Karpas-422 (cell line): ENCODE results near the gene SELENON. TPM values are rescaled to one million over a fixed set of nuclear protein-coding genes. Genes with fewer than 3 reads are reported as not detected.

ENCODE experiments used
- DNase-seq: peaks from one replicate; pipeline ENCODE4 v3.0.0-alpha.2; 2015
- H2AFZ ChIP-seq: fragments of 200-600 bp; sonication (generic); 2 replicates; pipeline ENCODE4 v1.6.1; 2014; ENCODE audit warnings: antibody characterized with exemption, low read length, mixed read lengths
- H3K27ac ChIP-seq: fragments of 200-600 bp; sonication (generic); 2 replicates; pipeline ENCODE4 v1.5.1; 2014; ENCODE audit warnings: mild to moderate bottlenecking, low read length, moderate library complexity
- H3K27me3 ChIP-seq: fragments of 200-600 bp; sonication (generic); 2 replicates; pipeline ENCODE4 v1.6.1; 2014; ENCODE audit warnings: low read length, mixed read lengths
- H3K36me3 ChIP-seq: fragments of 200-600 bp; sonication (generic); 2 replicates; pipeline ENCODE4 v1.6.1; 2014; ENCODE audit warnings: low read length, mixed read lengths; ENCODE audit not compliant: insufficient read depth
- H3K4me1 ChIP-seq: fragments of 200-600 bp; sonication (generic); 2 replicates; pipeline ENCODE4 v1.6.1; 2014; ENCODE audit warnings: mild to moderate bottlenecking, low read length, mixed read lengths
- H3K4me2 ChIP-seq: fragments of 200-600 bp; sonication (generic); 2 replicates; pipeline ENCODE4 v1.6.1; 2014; ENCODE audit warnings: low read length, low read depth, mild to moderate bottlenecking; ENCODE audit not compliant: poor library complexity, severe bottlenecking
- H3K4me3 ChIP-seq: fragments of 200-600 bp; sonication (generic); 2 replicates; pipeline ENCODE4 v1.5.1; 2014; ENCODE audit warnings: mild to moderate bottlenecking, antibody characterized with exemption, low read length, mixed read lengths
- H3K79me2 ChIP-seq: fragments of 200-600 bp; sonication (generic); 2 replicates; pipeline ENCODE4 v1.6.1; 2014; ENCODE audit warnings: mild to moderate bottlenecking, low read length, mixed read lengths
- H3K9ac ChIP-seq: fragments of 200-600 bp; sonication (generic); 2 replicates; pipeline ENCODE4 v1.6.0; 2014; ENCODE audit warnings: low read length
- H3K9me2 ChIP-seq: fragments of 200-600 bp; sonication (generic), shearing (Covaris generic); replicated peaks from 2 replicates; pipeline ENCODE4 v1.6.0; 2014; ENCODE audit warnings: mild to moderate bottlenecking, low read length, moderate library complexity; ENCODE audit not compliant: insufficient read depth
- H3K9me3 ChIP-seq: fragments of 300-700, 200-600 bp; sonication (generic); 2 replicates; pipeline ENCODE4 v1.6.1; 2014; ENCODE audit warnings: low read length, mixed read lengths
- H4K20me1 ChIP-seq: fragments of 200-600 bp; sonication (generic); 2 replicates; pipeline ENCODE4 v1.6.1; 2014; ENCODE audit warnings: mild to moderate bottlenecking, antibody characterized with exemption, low read length, low read depth; ENCODE audit not compliant: insufficient read depth
- total RNA-seq: library from RNA; depleted of rRNA; stranded (reverse); fragments of >200 nt; shearing (Covaris generic); gene quantifications from 2 replicates; pipeline ENCODE4 v1.2.3, GENCODE V29; 2014; ENCODE audit warnings: low replicate concordance

Gene SELENON
- total RNA-seq, 1 experiment from 2014 or later, result 5.1 TPM

GRCh38 chr1:25785333-25786067 is 14.5 kb upstream of the SELENON start:
- Histone ChIP-seq H3K9ac (no peak overlapping the region), H4K20me1 (no peaks in the 10 kb centered on the region), H3K27ac (no peak overlapping the region), H3K79me2 (no peaks in the 10 kb centered on the region), H3K4me3 (no peak overlapping the region), H3K4me2 (no peak overlapping the region), H2AFZ (no peak overlapping the region), H3K9me3 (no peaks in the 10 kb centered on the region), H3K9me2 (no peaks in the 10 kb centered on the region), H3K4me1 (no peaks in the 10 kb centered on the region), H3K27me3 (no peaks in the 10 kb centered on the region), H3K36me3 (no peaks in the 10 kb centered on the region)
- no peak for DNase-seq

GRCh38 chr1:25786887-25787759 is 12.9 kb upstream of the SELENON start:
- no peak overlapping the region for H3K9ac ChIP-seq
- H3K27me3 ChIP-seq, result no peaks in the 10 kb centered on the region
- H3K9me3 ChIP-seq, result no peaks in the 10 kb centered on the region
- no peaks in the 10 kb centered on the region for H3K9me2 ChIP-seq
- no peak overlapping the region for H3K4me2 ChIP-seq
- DNase-seq, result no peak
- H4K20me1 ChIP-seq, result no peaks in the 10 kb centered on the region
- H3K36me3 ChIP-seq, result no peaks in the 10 kb centered on the region
- no peak overlapping the region for H3K27ac ChIP-seq
- no peak overlapping the region for H3K4me3 ChIP-seq
- no peaks in the 10 kb centered on the region for H3K4me1 ChIP-seq
- no peaks in the 10 kb centered on the region for H3K79me2 ChIP-seq
- H2AFZ ChIP-seq, result no peak overlapping the region

- DNase-seq, result no peak
- H3K4me2 ChIP-seq, result no peak overlapping the region
- H3K36me3 ChIP-seq, result no peaks in the 10 kb centered on the region
- no peak overlapping the region for H3K9ac ChIP-seq
- H3K27ac ChIP-seq, result no peak overlapping the region
- no peaks in the 10 kb centered on the region for H3K79me2 ChIP-seq
- H3K4me1 ChIP-seq, result no peaks in the 10 kb centered on the region
- H3K9me2 ChIP-seq, result no peaks in the 10 kb centered on the region
- no peaks in the 10 kb centered on the region for H3K27me3 ChIP-seq
- H3K4me3 ChIP-seq, result no peak overlapping the region
- no peak overlapping the region for H2AFZ ChIP-seq
- H4K20me1 ChIP-seq, result no peaks in the 10 kb centered on the region
- H3K9me3 ChIP-seq, result no peaks in the 10 kb centered on the region
Measured at GRCh38 chr1:25787760-25788166, 12.2 kb upstream of the SELENON start.

GRCh38 chr1:25790472-25790871 is 9.5 kb upstream of the SELENON start:
- DNase-seq, result no peak
- H2AFZ ChIP-seq, result no peak overlapping the region
- no peaks in the 10 kb centered on the region for H3K79me2 ChIP-seq
- H3K9me2 ChIP-seq, result no peaks in the 10 kb centered on the region
- no peak overlapping the region for H3K4me2 ChIP-seq
- no peaks in the 10 kb centered on the region for H3K4me1 ChIP-seq
- no peak overlapping the region for H3K4me3 ChIP-seq
- no peaks in the 10 kb centered on the region for H4K20me1 ChIP-seq
- H3K9me3 ChIP-seq, result no peaks in the 10 kb centered on the region
- no peak overlapping the region for H3K27ac ChIP-seq
- no peaks in the 10 kb centered on the region for H3K36me3 ChIP-seq
- no peak overlapping the region for H3K9ac ChIP-seq
- H3K27me3 ChIP-seq, result no peaks in the 10 kb centered on the region

- Histone ChIP-seq H3K27ac (no peak overlapping the region), H3K9me2 (no peaks in the 10 kb centered on the region), H4K20me1 (no peaks in the 10 kb centered on the region), H3K9ac (no peak overlapping the region), H3K27me3 (no peaks in the 10 kb centered on the region), H3K4me2 (no peak overlapping the region), H3K4me3 (no peak overlapping the region), H3K4me1 (no peaks in the 10 kb centered on the region), H2AFZ (no peak overlapping the region), H3K79me2 (no peaks in the 10 kb centered on the region), H3K9me3 (no peaks in the 10 kb centered on the region), H3K36me3 (no peaks in the 10 kb centered on the region)
- DNase-seq, result no peak
Measured at GRCh38 chr1:25792115-25792514, 7.9 kb upstream of the SELENON start.

GRCh38 chr1:25793585-25794170 is 6.3 kb upstream of the SELENON start:
- no peak overlapping the region for H3K4me3 ChIP-seq
- H3K36me3 ChIP-seq, result no peaks in the 10 kb centered on the region
- no peaks in the 10 kb centered on the region for H3K9me3 ChIP-seq
- H3K79me2 ChIP-seq, result no peaks in the 10 kb centered on the region
- no peak overlapping the region for H3K9ac ChIP-seq
- no peak for DNase-seq
- no peaks in the 10 kb centered on the region for H3K27me3 ChIP-seq
- H3K9me2 ChIP-seq, result no peaks in the 10 kb centered on the region
- no peak overlapping the region for H3K27ac ChIP-seq
- no peaks in the 10 kb centered on the region for H3K4me1 ChIP-seq
- H3K4me2 ChIP-seq, result no peak overlapping the region
- 0 out of 2 replicates have a peak, but pooled peaks cover 1% of the 10 kb centered on the region for H4K20me1 ChIP-seq
- H2AFZ ChIP-seq, result no peak overlapping the region

- H3K9ac ChIP-seq, result no peak overlapping the region
- no peak overlapping the region for H3K4me3 ChIP-seq
- H3K9me3 ChIP-seq, result no peaks in the 10 kb centered on the region
- H2AFZ ChIP-seq, result no peak overlapping the region
- H4K20me1 ChIP-seq, result 0 out of 2 replicates have a peak, but pooled peaks cover 3% of the 10 kb centered on the region
- H3K36me3 ChIP-seq, result no peaks in the 10 kb centered on the region
- no peaks in the 10 kb centered on the region for H3K27me3 ChIP-seq
- DNase-seq, result no peak
- no peaks in the 10 kb centered on the region for H3K9me2 ChIP-seq
- H3K79me2 ChIP-seq, result no peaks in the 10 kb centered on the region
- no peak overlapping the region for H3K4me2 ChIP-seq
- H3K27ac ChIP-seq, result no peak overlapping the region
- H3K4me1 ChIP-seq, result no peaks in the 10 kb centered on the region
Measured at GRCh38 chr1:25794325-25794724, 5.7 kb upstream of the SELENON start.

- no peaks in the 10 kb centered on the region for H3K9me3 ChIP-seq
- no peak overlapping the region for H3K4me3 ChIP-seq
- H3K36me3 ChIP-seq, result no peaks in the 10 kb centered on the region
- H4K20me1 ChIP-seq, result 0 out of 2 replicates have a peak, but pooled peaks cover 3% of the 10 kb centered on the region
- H3K9me2 ChIP-seq, result no peaks in the 10 kb centered on the region
- no peak for DNase-seq
- no peaks in the 10 kb centered on the region for H3K79me2 ChIP-seq
- H3K4me1 ChIP-seq, result no peaks in the 10 kb centered on the region
- H3K9ac ChIP-seq, result no peak overlapping the region
- no peak overlapping the region for H3K4me2 ChIP-seq
- no peak overlapping the region for H3K27ac ChIP-seq
- H3K27me3 ChIP-seq, result no peaks in the 10 kb centered on the region
- H2AFZ ChIP-seq, result no peak overlapping the region
Measured at GRCh38 chr1:25795211-25795610, 4.8 kb upstream of the SELENON start.
